Spleen (tissue), 11 donors: Measurements from ENCODE around the gene CEP135. TPM values are rescaled to one million over a fixed set of nuclear protein-coding genes. Genes with fewer than 3 reads are reported as not detected.

Experiments used
- DNase-seq: peaks from one replicate; pipeline ENCODE4 v3.0.0-alpha.2; 2020
- H3K27ac ChIP-seq, 8 donors: fragments of 200-600 bp; sonication (generic) in 7 of 8; 1 replicate in 4 of 8; 2 replicates in 4 of 8; pipeline versions ENCODE4 v1.5.0 to v1.8.0; 2016 to 2021; ENCODE audit warnings: inconsistent platforms in 4 of 8, mild to moderate bottlenecking in 4 of 8, moderate library complexity in 1 of 8
- H3K27me3 ChIP-seq, 7 donors: fragments of 200-600 bp; sonication (generic) in 6 of 7; replicated peaks in 1 of 7; 1 replicate in 4 of 7; 2 replicates in 3 of 7; pipeline versions ENCODE4 v1.5.0 to v1.8.0; 2016 to 2021; ENCODE audit warnings: inconsistent platforms in 3 of 7, mild to moderate bottlenecking in 1 of 7
- H3K36me3 ChIP-seq, 6 donors: fragments of 200-600 bp; sonication (generic) in 5 of 6; 1 replicate in 4 of 6; 2 replicates in 2 of 6; pipeline versions ENCODE4 v1.5.0 to v1.8.0; 2016 to 2021; ENCODE audit warnings: inconsistent platforms in 2 of 6
- H3K4me1 ChIP-seq, 6 donors: fragments of 200-600 bp; sonication (generic) in 5 of 6; 1 replicate in 3 of 6; 2 replicates in 3 of 6; pipeline versions ENCODE4 v1.5.0 to v1.8.0; 2016 to 2021; ENCODE audit warnings: inconsistent platforms in 3 of 6
- H3K4me3 ChIP-seq, 8 donors: fragments of 200-600 bp; sonication (generic) in 7 of 8; 1 replicate in 4 of 8; 2 replicates in 4 of 8; pipeline versions ENCODE4 v1.5.0 to v1.8.0; 2016 to 2021; ENCODE audit warnings: inconsistent platforms in 4 of 8, mild to moderate bottlenecking in 4 of 8, moderate library complexity in 2 of 8
- H3K9me3 ChIP-seq, 8 donors: fragments of 200-600 bp; sonication (generic) in 7 of 8; 1 replicate in 4 of 8; 2 replicates in 4 of 8; pipeline versions ENCODE4 v1.5.0 to v1.8.0; 2016 to 2021; ENCODE audit warnings: inconsistent platforms in 4 of 8
- POLR2A ChIP-seq, 3 donors: fragments of 450-650 bp; IDR thresholded peaks; one replicate each; pipeline ENCODE4 v1.5.1; 2017; ENCODE audit warnings: antibody characterized with exemption in 3 of 3, mild to moderate bottlenecking in 1 of 3
- POLR2AphosphoS5 ChIP-seq, 3 donors: sonication (generic); formaldehyde crosslinking; IDR thresholded peaks; one replicate each; pipeline ENCODE4 v1.5.1; 2017; ENCODE audit warnings: antibody characterized with exemption in 3 of 3
- WGBS, 5 donors: extraction: QIAGEN DNeasy Blood & Tissue Kit in 3 of 5; methylation state at CpG; one replicate each; pipeline versions ENCODE4 v1.1.5 to v1.1.7; 2013 to 2018; 5-methylcytosine and 5-hydroxymethylcytosine counted together
- intact Hi-C: fragments of 100-400 bp; cut with DNase I; formaldehyde crosslinking; loops from one replicate; pipeline ENCODE4 v1.15.0; 2023; ENCODE audit warnings: low total_unique reads
- polyA plus RNA-seq, 3 donors: library from polyadenylated mRNA; stranded (reverse); fragments of 200-250 nt; gene quantifications; one replicate each; pipeline ENCODE4 v1.2.1, GENCODE V29; 2013
- total RNA-seq, 7 donors: library from RNA; depleted of rRNA in 3 of 7; stranded (reverse); fragments of >200 nt in 3 of 7; fragmentation: NEBNext Ultra II Directional in 4 of 7; extraction: Animal tissue kit (Norgen Biotek cat#: 25700) in 4 of 7; gene quantifications; one replicate each; pipeline versions ENCODE4 v1.1.0 to v1.2.1, GENCODE V29; 2016 to 2021
- TF ChIP-seq, protein P1 (sequence below), 11 experiments: fragments of 200-600 bp in 7 of 11; fragments of 450-650 bp in 4 of 11; sonication (generic) in 4 of 11; IDR thresholded peaks in 8 of 11; conservative IDR thresholded peaks in 3 of 11; 1 replicate in 7 of 11; 2 replicates in 4 of 11; pipeline versions ENCODE4 v1.4.0 to v1.8.0; 2016 to 2021; ENCODE audit warnings: antibody characterized with exemption in 11 of 11, inconsistent platforms in 4 of 11, mild to moderate bottlenecking in 1 of 11
- donor health status: healthy with polysubstance abuse.
- donor health status: DM: no; HTN: no; CAD: no; lungs with moderate emphysema.
- donor health status: DM: no; HTN: no; CAD: no.
- donor health status: Bipolar disorder and iron deficiency.
- donor health status: healthy.
- donor health status: DM: no; HTN: no; CAD: no.
- donor health status: DM: yes; HTN: yes; CAD: no.

Gene CEP135
- total and polyA plus RNA-seq, 10 donors = 2.7 to 21.5 (median 14.2) TPM

GRCh38 chr4:55938481-55938880 is 10.3 kb upstream of the CEP135 start:
- Histone ChIP-seq H3K27ac (no peak overlapping the region), H3K4me3 (no peak overlapping the region), H3K27me3 (no peaks in the 10 kb centered on the region), H3K4me1 (no peaks in the 10 kb centered on the region), H3K36me3 (peaks cover 0 to 38% (median 21%) of the 10 kb centered on the region in 6 donors), H3K9me3 (peaks cover 7 to 86% (median 63%) of the 10 kb centered on the region in 8 donors)
- no peak for DNase-seq
- 86 to 94% (median 89%) methylated on average over 1 of the region's 1 CpG for WGBS, 5 donors
- no peak for TF ChIP-seq POLR2A (IDR thresholded peaks at IDR 0.05)
- TF ChIP-seq, protein P1, sequence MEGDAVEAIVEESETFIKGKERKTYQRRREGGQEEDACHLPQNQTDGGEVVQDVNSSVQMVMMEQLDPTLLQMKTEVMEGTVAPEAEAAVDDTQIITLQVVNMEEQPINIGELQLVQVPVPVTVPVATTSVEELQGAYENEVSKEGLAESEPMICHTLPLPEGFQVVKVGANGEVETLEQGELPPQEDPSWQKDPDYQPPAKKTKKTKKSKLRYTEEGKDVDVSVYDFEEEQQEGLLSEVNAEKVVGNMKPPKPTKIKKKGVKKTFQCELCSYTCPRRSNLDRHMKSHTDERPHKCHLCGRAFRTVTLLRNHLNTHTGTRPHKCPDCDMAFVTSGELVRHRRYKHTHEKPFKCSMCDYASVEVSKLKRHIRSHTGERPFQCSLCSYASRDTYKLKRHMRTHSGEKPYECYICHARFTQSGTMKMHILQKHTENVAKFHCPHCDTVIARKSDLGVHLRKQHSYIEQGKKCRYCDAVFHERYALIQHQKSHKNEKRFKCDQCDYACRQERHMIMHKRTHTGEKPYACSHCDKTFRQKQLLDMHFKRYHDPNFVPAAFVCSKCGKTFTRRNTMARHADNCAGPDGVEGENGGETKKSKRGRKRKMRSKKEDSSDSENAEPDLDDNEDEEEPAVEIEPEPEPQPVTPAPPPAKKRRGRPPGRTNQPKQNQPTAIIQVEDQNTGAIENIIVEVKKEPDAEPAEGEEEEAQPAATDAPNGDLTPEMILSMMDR (IDR thresholded peaks at IDR 0.05 in 8 of 11, conservative IDR thresholded peaks at IDR 0.05 in 3 of 11) = no peak
- TF ChIP-seq POLR2AphosphoS5 (IDR thresholded peaks at IDR 0.05) = no peak
- intact Hi-C loops = no loop called here

- Histone ChIP-seq H3K4me1 (no peaks in the 10 kb centered on the region), H3K4me3 (no peak overlapping the region), H3K27ac (no peak overlapping the region), H3K9me3 (peaks cover 7 to 77% (median 59%) of the 10 kb centered on the region in 8 donors), H3K27me3 (no peaks in the 10 kb centered on the region), H3K36me3 (peaks cover 0 to 38% (median 21%) of the 10 kb centered on the region in 6 donors)
- intact Hi-C loops = no loop called here
- TF ChIP-seq, protein P1 (IDR thresholded peaks at IDR 0.05 in 8 of 11, conservative IDR thresholded peaks at IDR 0.05 in 3 of 11) = no peak
- TF ChIP-seq POLR2AphosphoS5 (IDR thresholded peaks at IDR 0.05) (no peak), POLR2A (IDR thresholded peaks at IDR 0.05) (no peak)
- 97 to 99% (median 97%) methylated on average over 2 of the region's 2 CpGs for WGBS, 5 donors
- DNase-seq = no peak
Observed at GRCh38 chr4:55939421-55939820, 9.3 kb upstream of the CEP135 start.

GRCh38 chr4:55941881-55942396 is 6.8 kb upstream of the CEP135 start:
- DNase-seq = no peak
- no peak overlapping the region for H3K4me3 ChIP-seq
- TF ChIP-seq POLR2A (IDR thresholded peaks at IDR 0.05) (no peak), POLR2AphosphoS5 (IDR thresholded peaks at IDR 0.05) (no peak)
- TF ChIP-seq, protein P1 (IDR thresholded peaks at IDR 0.05 in 8 of 11, conservative IDR thresholded peaks at IDR 0.05 in 3 of 11) = no peak
- H3K27me3 ChIP-seq = no peaks in the 10 kb centered on the region
- peaks cover 0 to 12% (median 6%) of the 10 kb centered on the region in 6 donors for H3K4me1 ChIP-seq
- peaks cover 7 to 52% (median 38%) of the 10 kb centered on the region in 8 donors for H3K9me3 ChIP-seq
- 97 to 100% (median 98%) methylated on average over 3 of the region's 3 CpGs for WGBS, 5 donors
- intact Hi-C loops = loop anchor here (10.0 kb wide), 2 partner anchors 87 to 523 kb away; partner anchors contain the start of genes EXOC1 and SRP72
- peaks cover 0 to 37% (median 21%) of the 10 kb centered on the region in 6 donors for H3K36me3 ChIP-seq
- no peak overlapping the region for H3K27ac ChIP-seq

- TF ChIP-seq, protein P1 (IDR thresholded peaks at IDR 0.05 in 8 of 11, conservative IDR thresholded peaks at IDR 0.05 in 3 of 11) = no peak
- TF ChIP-seq POLR2A (IDR thresholded peaks at IDR 0.05) (no peak), POLR2AphosphoS5 (IDR thresholded peaks at IDR 0.05) (no peak)
- H3K4me3 ChIP-seq = peak overlapping the region; percentile 33 to 95 (median 88)
- no peak for DNase-seq
- H3K36me3 ChIP-seq = peaks cover 0 to 6% (median 2%) of the 10 kb centered on the region in 6 donors
- peaks cover 13 to 50% (median 37%) of the 10 kb centered on the region in 6 donors for H3K4me1 ChIP-seq
- H3K27ac ChIP-seq = peak overlapping the region; percentile 87 to 99 (median 98)
- 5 to 12% (median 6%) methylated on average over 6 of the region's 6 CpGs for WGBS, 5 donors
- intact Hi-C loops = loop anchor here (10.0 kb wide), 2 partner anchors 93 to 517 kb away; partner anchors contain the start of genes EXOC1 and SRP72
- H3K27me3 ChIP-seq = no peaks in the 10 kb centered on the region
- peaks cover 0 to 2% (median 0%) of the 10 kb centered on the region in 8 donors for H3K9me3 ChIP-seq
Observed at GRCh38 chr4:55947254-55947882, 1.4 kb upstream of the CEP135 start.
